K562 (cell line): Measurements from ENCODE around the gene SPPL3. TPM values are rescaled to one million over a fixed set of nuclear protein-coding genes. Genes with fewer than 3 reads are reported as not detected.

Experiments
- ATAC-seq: fragments of 200-7000 bp; cut with Tn5 transposase; 3 replicates; pipeline ENCODE4 v1.9.1; 2020; ENCODE audit warnings: moderate library complexity
- BruUV-seq: library from RNA; stranded (reverse); fragments of 400-500 nt; replicated peaks from 2 replicates; lab custom pipeline; 2021; lab: Mats Ljungman, UMichigan
- CTCF ChIA-PET: fragments of 300-600 bp; formaldehyde crosslinking; extraction: SDS; loops from one replicate; lab custom pipeline; 2021; ENCODE audit warnings: low intra/inter-chr PET ratio; lab: Yijun Ruan, JAX
- POLR2A ChIA-PET: fragments of 300-600, 350-650 bp; sonication (Branson Sonifier 250); formaldehyde crosslinking; extraction: SDS; loops from one replicate; lab custom pipeline; 2021; ENCODE audit warnings: antibody characterized with exemption, inconsistent platforms; lab: Yijun Ruan, JAX
- DNase-seq, 4 experiments: peaks; one replicate each; pipeline versions ENCODE4 v3.0.0 to v3.0.0-alpha.2; 2011 to 2018; ENCODE audit warnings: low spot score in 3 of 4, mixed read lengths in 3 of 4; ENCODE audit errors: extremely low read depth in 1 of 4
- FAIRE-seq: peaks from 2 replicates; lab custom pipeline; 2011; peaks lifted over from hg19 to GRCh38; lab: Jason Lieb, UNC
- H2AFZ ChIP-seq: 2 replicates; pipeline ENCODE4 v1.6.0; 2011; ENCODE audit warnings: low read depth, low read length, control low read depth, inconsistent platforms
- H3K27ac ChIP-seq: fragments of 200-600 bp; 3 replicates; pipeline ENCODE4 v1.8.0; 2011; ENCODE audit warnings: low read depth, mild to moderate bottlenecking, control low read depth, inconsistent platforms, low read length, moderate library complexity, mixed read lengths; ENCODE audit errors: extremely low read depth
- H3K27me3 ChIP-seq, 2 experiments: fragments of 300-600 bp in 1 of 2; 2 replicates in 1 of 2; 3 replicates in 1 of 2; pipeline versions ENCODE4 v1.6.0 to v1.8.0; 2011; ENCODE audit warnings: inconsistent platforms in 2 of 2, low read length in 2 of 2, mild to moderate bottlenecking in 1 of 2, mixed read lengths in 1 of 2, moderate library complexity in 1 of 2; ENCODE audit not compliant: control insufficient read depth in 2 of 2, insufficient read depth in 2 of 2
- H3K36me3 ChIP-seq: fragments of 300-600 bp; 3 replicates; pipeline ENCODE4 v1.8.0; 2011; ENCODE audit warnings: mild to moderate bottlenecking, low read length, inconsistent platforms; ENCODE audit not compliant: control insufficient read depth, insufficient read depth
- H3K4me1 ChIP-seq, 2 experiments: fragments of 200-600 bp in 1 of 2; replicated peaks in 1 of 2; 2 replicates in 1 of 2; 3 replicates in 1 of 2; pipeline versions ENCODE4 v1.5.1 to v1.8.0; 2011; ENCODE audit warnings: inconsistent platforms in 2 of 2, low read length in 2 of 2, mild to moderate bottlenecking in 1 of 2, mixed read lengths in 1 of 2, moderate library complexity in 1 of 2; ENCODE audit not compliant: control insufficient read depth in 2 of 2, insufficient read depth in 2 of 2
- H3K4me2 ChIP-seq: 2 replicates; pipeline ENCODE4 v1.6.1; 2011; ENCODE audit warnings: low read length, control low read depth, inconsistent platforms, mixed read lengths; ENCODE audit not compliant: insufficient read depth
- H3K4me3 ChIP-seq: fragments of 200-600 bp; sonication (generic), shearing (Covaris generic); 2 replicates; pipeline ENCODE4 v1.5.1; 2016; ENCODE audit warnings: control low read depth, inconsistent platforms
- H3K79me2 ChIP-seq: fragments of 200-600 bp; 3 replicates; pipeline ENCODE4 v1.8.0; 2011; ENCODE audit warnings: low read length, inconsistent platforms; ENCODE audit not compliant: control insufficient read depth, insufficient read depth
- H3K9ac ChIP-seq, 2 experiments: 2 replicates each; pipeline versions ENCODE4 v1.6.0 to v1.6.1; 2011; ENCODE audit warnings: low read depth in 2 of 2, low read length in 2 of 2, control low read depth in 1 of 2, inconsistent platforms in 1 of 2, mild to moderate bottlenecking in 1 of 2, mixed read lengths in 1 of 2; ENCODE audit not compliant: insufficient read depth in 1 of 2
- H3K9me1 ChIP-seq: one replicate; pipeline ENCODE4 v1.6.0; 2011; ENCODE audit warnings: inconsistent platforms, mild to moderate bottlenecking, low read length, moderate library complexity; ENCODE audit not compliant: control insufficient read depth, insufficient read depth
- H3K9me3 ChIP-seq: replicated peaks from 2 replicates; pipeline ENCODE4 v1.5.1; 2011; ENCODE audit warnings: low read depth, low read length, inconsistent platforms; ENCODE audit not compliant: control insufficient read depth, insufficient read depth
- H4K20me1 ChIP-seq: replicated peaks from 2 replicates; pipeline ENCODE4 v1.6.1; 2011; ENCODE audit warnings: low read length, inconsistent platforms, mixed read lengths; ENCODE audit not compliant: control insufficient read depth, insufficient read depth
- ARID1B ChIP-seq: fragments of 450-650 bp; IDR thresholded peaks from 2 replicates; pipeline ENCODE4 v1.6.1; 2016; ENCODE audit warnings: antibody characterized with exemption, mild to moderate bottlenecking, inconsistent platforms
- CBFA2T2 ChIP-seq: fragments of 450-650 bp; conservative IDR thresholded peaks from 2 replicates; pipeline ENCODE4 v1.6.1; 2017; ENCODE audit warnings: mild to moderate bottlenecking
- CBFA2T3 ChIP-seq: fragments of 450-650 bp; IDR thresholded peaks from 2 replicates; pipeline ENCODE4 v1.6.1; 2017
- FOXK2 ChIP-seq, 2 experiments: fragments of 450-650 bp; IDR thresholded peaks in 1 of 2; conservative IDR thresholded peaks in 1 of 2; 2 replicates each; pipeline ENCODE4 v1.6.1; 2016; ENCODE audit warnings: low read depth in 2 of 2, mild to moderate bottlenecking in 1 of 2
- NCOR1 ChIP-seq: fragments of 450-650 bp; IDR thresholded peaks from 2 replicates; pipeline ENCODE4 v1.6.1; 2016; ENCODE audit warnings: mild to moderate bottlenecking, moderate library complexity
- NR3C1 ChIP-seq: sonication (generic); formaldehyde crosslinking; IDR thresholded peaks from 2 replicates; pipeline ENCODE4 v1.8.1; 2022; ENCODE audit warnings: missing genetic modification reagents
- RBBP5 ChIP-seq: fragments of 200-600 bp; sonication (generic); IDR thresholded peaks from 2 replicates; pipeline ENCODE4 v1.6.1; 2012; ENCODE audit warnings: borderline replicate concordance, mild to moderate bottlenecking, low read length, control low read depth, inconsistent platforms; ENCODE audit not compliant: insufficient read depth, poor library complexity, severe bottlenecking
- RFX1 ChIP-seq: fragments of 450-650 bp; IDR thresholded peaks from 2 replicates; pipeline ENCODE4 v1.6.1; 2016; ENCODE audit warnings: mild to moderate bottlenecking, moderate library complexity
- SAFB2 ChIP-seq: fragments of 200-400 bp; formaldehyde crosslinking; IDR thresholded peaks from 2 replicates; pipeline ENCODE4 v1.6.1; 2018; ENCODE audit warnings: borderline replicate concordance, low read length, low read depth, moderate library complexity; ENCODE audit not compliant: severe bottlenecking
- SRSF3 ChIP-seq: fragments of 200-400 bp; formaldehyde crosslinking; IDR thresholded peaks from 2 replicates; pipeline ENCODE4 v1.6.1; 2016; ENCODE audit warnings: mild to moderate bottlenecking, low read length, moderate library complexity; ENCODE audit not compliant: insufficient read depth
- TAL1 ChIP-seq: fragments of 450-650 bp; IDR thresholded peaks from 2 replicates; pipeline ENCODE4 v1.6.1; 2016; ENCODE audit warnings: mild to moderate bottlenecking
- TCF3 ChIP-seq: sonication (generic); formaldehyde crosslinking; IDR thresholded peaks from 2 replicates; pipeline ENCODE4 v1.4.0; 2020; ENCODE audit warnings: mild to moderate bottlenecking, missing genetic modification reagents
- TEAD4 ChIP-seq, 2 experiments: sonication (generic) in 1 of 2; formaldehyde crosslinking in 1 of 2; IDR thresholded peaks; 2 replicates each; pipeline versions ENCODE4 v1.6.1 to v1.8.0; 2012 to 2022; ENCODE audit warnings: borderline replicate concordance in 1 of 2, inconsistent platforms in 1 of 2, low read length in 1 of 2, mild to moderate bottlenecking in 1 of 2, missing genetic modification reagents in 1 of 2
- ZNF316 ChIP-seq: fragments of 450-650 bp; IDR thresholded peaks from 2 replicates; pipeline ENCODE4 v1.6.1; 2016
- WGBS: fragments of 100-300 bp; shearing (Covaris generic); methylation state at CpG from one replicate; pipeline ENCODE4 v1.1.6; 2016; ENCODE audit warnings: low coverage, mixed read lengths; ENCODE audit not compliant: insufficient coverage; ENCODE audit errors: missing lambda C conversion rate; 5-methylcytosine and 5-hydroxymethylcytosine counted together
- in situ Hi-C: fragments of 300-500 bp; cut with MboI; formaldehyde crosslinking; loops from 4 replicates; pipeline ENCODE4 v1.15.0; 2018; ENCODE audit warnings: inconsistent platforms, mixed read lengths
- intact Hi-C: fragments of 100-400 bp; cut with micrococcal nuclease; formaldehyde crosslinking; loops from 2 replicates; pipeline ENCODE4 v1.14.2; 2022
- polyA plus RNA-seq, 8 experiments: library from polyadenylated mRNA; depleted of rRNA in 4 of 8; stranded (reverse) in 5 of 8; unstranded in 3 of 8; fragments of >200 nt; fragmentation: Nextera tagmentation in 2 of 8; fragmentation: Illumina TruSeq in 1 of 8; extraction: Ambion mirVana in 2 of 8; extraction: Trizol in 1 of 8; gene quantifications; 2 replicates each; pipeline versions ENCODE4 v1.2.1 to v1.2.3, GENCODE V29; 2011 to 2014; ENCODE audit warnings: inconsistent platforms in 1 of 8, missing spikeins in 1 of 8
- total RNA-seq, 7 experiments: library from RNA; depleted of rRNA in 6 of 7; stranded (reverse); fragments of >200 nt in 6 of 7; fragmentation: Illumina TruSeq in 2 of 7; extraction: Trizol in 2 of 7; gene quantifications; 2 replicates each; pipeline versions ENCODE4 v1.2.1 to v1.2.3, GENCODE V29; 2011 to 2021; ENCODE audit warnings: low replicate concordance in 1 of 7
- TF ChIP-seq, protein P1 (sequence below): sonication (generic); formaldehyde crosslinking; IDR thresholded peaks from 2 replicates; pipeline ENCODE4 v1.8.0; 2022; ENCODE audit warnings: missing genetic modification reagents, mild to moderate bottlenecking, moderate library complexity, borderline replicate concordance

SPPL3 gene
- total and polyA plus RNA-seq, 9 of the 15 experiments (the other 6 are each of a cell fraction or from before 2014, with no cell fraction given), result 2.9 to 32.1 (median 7.1) TPM

DNA sequence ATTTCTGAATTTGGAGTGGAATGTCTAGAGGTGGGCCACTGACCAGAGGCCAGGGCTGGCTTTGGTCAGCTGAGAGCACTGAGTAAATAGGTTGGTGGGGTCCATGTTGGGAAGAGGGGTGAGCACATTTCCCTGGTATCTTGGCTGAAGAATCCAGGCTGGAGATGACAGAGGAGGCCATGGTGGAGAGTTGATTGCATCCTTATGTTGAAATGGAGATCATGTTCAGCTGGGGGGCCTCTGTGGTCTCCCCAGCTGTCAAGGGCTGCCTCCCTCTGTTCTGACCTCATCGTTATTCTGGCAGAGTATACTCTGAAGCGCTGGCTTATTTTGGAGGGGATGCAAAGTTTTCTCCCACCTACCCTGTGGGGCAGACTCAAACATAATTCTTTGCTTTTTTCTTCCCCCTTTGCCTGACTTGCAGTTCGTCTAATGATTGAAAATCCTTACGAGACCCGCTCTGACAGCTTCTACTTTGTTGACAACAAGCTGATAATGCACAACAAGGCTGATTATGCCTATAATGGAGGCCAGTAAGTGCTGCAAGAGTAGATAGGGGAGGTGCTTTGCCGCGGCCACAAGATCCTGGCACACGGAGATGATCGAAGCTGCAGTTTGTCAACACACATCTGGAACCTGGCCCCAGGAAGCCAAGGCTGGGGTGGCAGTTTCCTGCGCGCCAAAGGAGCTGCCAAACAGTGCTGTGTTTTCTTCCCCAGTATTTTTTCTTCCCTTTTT, 184.5 kb downstream of the SPPL3 start:
- peak overlapping the region; percentile 47; the same call in 1 of the 2 replicates for H3K4me2 ChIP-seq
- ATAC-seq, result peak; percentile 66

More for the DNA sequence above, 184.5 kb downstream of the SPPL3 start:
- Histone ChIP-seq H3K9me3 (no peaks in the 10 kb centered on the region), H3K27me3 (no peaks in the 10 kb centered on the region), H3K9ac (peak overlapping the region; percentile 36 to 83; a peak in 2 of 4 replicates), H4K20me1 (peaks cover 8% of the 10 kb centered on the region; the same call in 1 of the 2 replicates), H3K36me3 (peaks cover 80% of the 10 kb centered on the region), H3K79me2 (no peaks in the 10 kb centered on the region), H3K27ac (peak overlapping the region; percentile 58), H3K4me3 (no peak overlapping the region), H3K9me1 (no peaks in the 10 kb centered on the region), H2AFZ (no peak overlapping the region), H3K4me1 (peaks cover 22 to 32% of the 10 kb centered on the region in 2 experiments; a peak in 4 of 5 replicates)
- in situ Hi-C loops, result no loop called here
- TF ChIP-seq TCF3 (CRISPR knock-in tag) (peak; percentile 55; the same call in 1 of the 2 replicates), SAFB2 (no peak), ARID1B (peak; percentile 33; the same call in 1 of the 2 replicates), CBFA2T3 (peak; percentile 63), CBFA2T2 (peak; percentile 20; the same call in 1 of the 2 replicates), SRSF3 (no peak), TEAD4 (IDR thresholded peaks at IDR 0.05; ENCODE audit: low read length) (peak; percentile 23; the same call in 1 of the 2 replicates), TEAD4 (CRISPR knock-in tag; IDR thresholded peaks at IDR 0.05; ENCODE audit: borderline replicate concordance) (no peak), RFX1 (no peak), TAL1 (peak; percentile 44; the same call in 1 of the 2 replicates), RBBP5 (peak; percentile 21), FOXK2 (conservative IDR thresholded peaks at IDR 0.05 in 1 of 2, IDR thresholded peaks at IDR 0.05 in 1 of 2; ENCODE audit: low read depth in 2 of 2) (peak; percentile 54 to 68; a peak in 3 of 4 replicates), ZNF316 (peak; percentile 8; the same call in 1 of the 2 replicates), NR3C1 (no peak), NCOR1 (peak; percentile 21; the same call in 1 of the 2 replicates)
- TF ChIP-seq, protein P1, sequence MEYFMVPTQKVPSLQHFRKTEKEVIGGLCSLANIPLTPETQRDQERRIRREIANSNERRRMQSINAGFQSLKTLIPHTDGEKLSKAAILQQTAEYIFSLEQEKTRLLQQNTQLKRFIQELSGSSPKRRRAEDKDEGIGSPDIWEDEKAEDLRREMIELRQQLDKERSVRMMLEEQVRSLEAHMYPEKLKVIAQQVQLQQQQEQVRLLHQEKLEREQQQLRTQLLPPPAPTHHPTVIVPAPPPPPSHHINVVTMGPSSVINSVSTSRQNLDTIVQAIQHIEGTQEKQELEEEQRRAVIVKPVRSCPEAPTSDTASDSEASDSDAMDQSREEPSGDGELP (CRISPR knock-in tag), result peak; percentile 27; the same call in 1 of the 2 replicates
- FAIRE-seq, result no peak
- intact Hi-C loops, result no loop called here
- CTCF ChIA-PET, result no interaction called here
- BruUV-seq, result no TSS peak
- POLR2A ChIA-PET, result interaction anchor here (0.7 to 2.4 kb wide), 7 partner anchors 8 to 532 kb away, joined by 3 to 22 read pairs (median 3); partner anchors contain the start of genes RNU4-1, RNU4-2 and UNC119B
- peak in 1 of 4 experiments; percentile 39 for DNase-seq
- WGBS, result 35% methylated on average over 11 of the region's 11 CpGs
